ENCODE measurements around the gene TRPC4.

- TF ChIP-seq CTCF (conservative IDR thresholded peaks at IDR 0.05 in 1 of 2, IDR thresholded peaks at IDR 0.05 in 1 of 2; ENCODE audit: low read depth in 1 of 2, low read length in 2 of 2) (no peak), EZH2 (IDR thresholded peaks at IDR 0.05; ENCODE audit: low read length, missing control alignments) (no peak)
Observed at GRCh38 chr13:37795326-37795725, 74.2 kb downstream of the TRPC4 start.

Data from fibroblast of lung (primary cell).